Measurements from ENCODE around the gene GOT1.

The GOT1 gene
- 14.4 to 17.8 reads per million in 2 donors for total RNA-seq

DNA sequence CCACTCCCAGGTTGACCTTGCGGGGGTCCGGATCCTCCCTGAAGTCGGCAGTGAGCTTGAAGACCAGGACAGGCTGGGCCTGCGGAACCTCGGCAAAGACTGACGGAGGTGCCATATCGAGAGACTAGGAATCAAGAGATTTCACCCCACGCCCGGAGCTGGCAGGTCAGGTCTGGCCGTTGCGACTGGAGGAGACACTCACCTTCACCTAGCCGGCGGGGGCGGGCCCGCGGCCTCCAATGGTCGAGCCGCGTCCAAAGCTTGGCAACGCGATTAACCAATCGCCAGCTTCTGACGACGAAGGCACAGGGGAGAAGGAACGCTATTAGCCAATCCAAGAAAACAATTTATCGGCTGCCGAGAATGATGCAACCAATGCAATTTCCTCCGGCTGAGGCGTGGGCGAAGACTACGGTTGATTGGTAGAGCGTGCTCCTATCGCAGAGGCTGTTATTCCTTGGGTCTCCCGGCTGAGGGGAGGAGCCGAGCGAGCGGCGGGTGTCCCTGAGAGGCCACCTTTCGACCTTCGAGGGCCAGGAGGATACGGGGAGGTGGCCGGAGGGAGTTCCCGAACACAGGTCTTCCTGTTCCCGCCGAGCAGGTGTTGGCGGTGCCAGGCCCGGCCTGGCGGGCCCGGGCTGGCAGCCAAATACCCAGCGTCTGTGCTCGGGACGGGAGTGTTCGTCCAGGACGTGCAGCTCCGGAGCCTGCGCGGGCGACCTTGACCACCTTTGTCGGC lies at the start of gene GOT1:
Gene GOT1, minus strand, starts transcription at position 174 of the 739 bp plus-strand sequence. Its CDS starts 59 bp downstream, at position 115.
- DNase-seq, result peak; percentile 79

DNA sequence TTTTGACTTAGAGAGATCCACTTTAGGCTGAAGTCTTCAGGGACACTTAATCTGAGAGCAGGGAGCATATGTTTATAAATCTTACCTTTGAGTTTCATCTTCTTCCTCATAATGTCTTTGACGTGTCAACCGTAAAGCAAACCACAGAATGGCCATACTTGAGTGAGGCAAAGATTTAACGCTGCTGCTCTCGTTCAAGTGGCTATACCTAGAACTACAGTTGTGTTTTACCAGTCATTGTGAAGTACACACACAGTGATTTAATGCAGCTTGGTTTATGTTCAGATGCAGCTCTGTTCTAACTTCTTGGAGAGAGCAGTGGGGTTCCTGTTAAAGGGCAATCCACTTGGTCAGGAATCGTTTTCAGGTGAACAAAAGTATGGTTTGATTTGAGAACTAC lies 39.9 kb upstream of the GOT1 start:
- DNase-seq, result no peak

DNA sequence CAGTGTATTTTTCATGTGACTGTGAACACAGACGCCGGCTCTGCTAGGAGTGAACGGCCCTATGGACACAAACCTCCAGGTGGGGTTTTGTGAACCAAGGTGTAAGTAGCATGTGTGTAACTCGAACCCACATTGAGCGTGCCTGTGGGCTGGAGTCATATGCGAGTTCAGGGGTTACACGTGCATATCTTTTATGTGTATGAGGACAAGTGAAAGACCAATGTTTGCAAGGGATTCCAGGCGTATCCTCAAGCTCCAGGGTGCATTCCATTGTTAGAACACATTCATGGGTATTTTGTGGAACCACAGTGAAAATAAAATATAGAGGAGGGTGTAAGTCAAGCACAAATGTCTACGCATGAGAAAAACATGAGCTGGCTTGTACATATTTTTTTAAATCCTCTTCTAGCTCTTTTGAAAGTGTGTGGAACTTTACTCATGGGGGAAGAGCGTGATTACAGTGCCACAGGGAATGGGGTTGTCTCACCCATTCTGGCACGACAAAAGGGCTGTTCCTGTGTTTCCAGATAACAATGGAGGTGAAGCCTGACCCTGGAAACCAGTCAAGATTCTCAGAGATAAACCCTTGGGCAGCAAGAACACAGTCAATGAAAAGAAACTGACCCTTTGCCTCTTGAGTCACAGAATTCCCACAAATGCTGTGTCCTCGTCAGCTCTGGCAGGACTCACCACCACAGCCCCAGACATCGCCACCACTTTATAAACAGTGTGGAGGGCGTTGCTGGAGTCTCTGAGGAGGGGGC lies 37.0 kb upstream of the GOT1 start:
- no peak for DNase-seq

DNA sequence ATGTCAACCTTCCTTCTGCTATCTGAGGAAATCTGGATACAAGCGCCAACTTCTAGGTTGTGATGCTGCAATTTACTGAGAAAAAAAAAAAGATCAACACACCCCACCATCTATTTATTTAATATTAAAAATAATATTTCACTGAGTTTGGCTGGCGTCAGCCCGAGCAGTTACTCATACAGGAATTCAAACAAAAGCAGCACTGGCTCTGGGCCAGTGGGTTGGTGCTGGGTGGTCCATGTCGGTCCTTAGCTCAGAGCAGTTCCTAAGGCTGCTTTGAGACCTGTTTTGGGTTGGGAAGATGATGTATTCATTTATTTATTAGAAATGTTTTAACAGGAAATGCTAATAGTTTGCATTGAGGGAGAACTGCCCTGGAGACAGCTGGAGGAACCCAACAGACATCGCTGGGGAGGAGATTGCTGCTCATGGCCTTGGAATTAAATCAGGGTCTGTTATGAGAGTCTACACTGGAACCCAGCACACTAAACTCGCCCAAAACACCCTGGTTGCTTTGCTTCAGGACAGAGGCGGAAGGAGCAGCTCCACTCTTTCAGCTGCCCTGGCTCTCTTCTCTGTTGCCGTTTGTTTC lies 36.3 kb upstream of the GOT1 start:
- no peak for DNase-seq

DNA sequence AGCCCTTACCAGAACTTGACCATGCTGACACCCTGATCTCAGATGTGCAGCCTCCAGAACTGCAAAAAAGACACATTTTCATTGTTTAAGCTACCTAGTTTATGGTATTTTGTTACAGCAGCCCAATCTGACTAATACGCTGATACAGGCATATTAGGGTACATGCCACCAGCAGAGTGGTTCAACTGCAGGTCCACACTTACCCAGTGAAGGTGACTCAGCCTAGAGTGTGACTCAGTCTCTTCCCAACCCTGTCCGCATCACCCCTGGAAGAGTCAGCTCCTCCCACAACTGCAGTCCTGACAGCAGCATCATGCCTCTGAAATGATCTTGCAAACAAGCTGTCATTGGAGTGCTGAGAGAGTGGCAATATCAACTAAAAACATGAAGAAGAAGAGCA lies 30.8 kb upstream of the GOT1 start:
- DNase-seq, result no peak

DNA sequence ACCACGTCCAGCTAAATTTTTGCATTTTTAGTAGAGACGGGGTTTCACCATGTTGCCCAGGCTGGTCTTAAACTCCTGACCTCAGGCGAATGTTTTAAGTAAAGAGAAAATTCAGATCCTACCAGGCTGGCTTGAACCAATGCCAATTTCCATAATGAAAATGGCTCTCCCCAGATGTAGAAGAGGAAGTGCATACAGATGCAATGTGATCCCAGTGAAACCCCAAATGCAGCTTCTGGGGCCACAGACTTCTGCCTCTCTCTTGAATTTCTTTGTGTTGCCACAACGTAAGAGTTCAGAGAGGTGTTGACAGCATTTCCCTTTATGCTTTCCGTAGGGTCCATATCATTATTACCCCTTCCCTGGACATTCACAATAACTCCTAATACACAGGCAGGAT lies 29.6 kb upstream of the GOT1 start:
- DNase-seq, result no peak

DNA sequence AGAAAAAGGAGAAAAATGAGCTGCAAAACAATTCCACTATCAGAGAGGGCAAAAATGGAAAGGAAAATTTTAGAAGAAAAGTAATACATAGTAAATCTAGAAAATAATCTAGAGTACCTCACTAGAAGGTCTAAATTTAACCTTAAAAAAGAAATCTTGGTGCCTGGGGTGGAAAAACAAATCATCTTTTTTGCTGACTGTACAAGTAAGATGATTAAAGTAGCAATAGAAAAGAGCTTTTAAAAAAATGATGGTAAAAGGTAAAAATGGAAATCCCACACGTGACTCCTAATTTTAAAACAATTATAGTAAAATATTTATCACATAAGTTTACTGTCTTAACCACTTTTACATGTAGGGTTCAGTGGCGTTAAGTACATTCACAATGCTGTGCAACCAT lies 28.8 kb upstream of the GOT1 start:
- DNase-seq, result no peak

DNA sequence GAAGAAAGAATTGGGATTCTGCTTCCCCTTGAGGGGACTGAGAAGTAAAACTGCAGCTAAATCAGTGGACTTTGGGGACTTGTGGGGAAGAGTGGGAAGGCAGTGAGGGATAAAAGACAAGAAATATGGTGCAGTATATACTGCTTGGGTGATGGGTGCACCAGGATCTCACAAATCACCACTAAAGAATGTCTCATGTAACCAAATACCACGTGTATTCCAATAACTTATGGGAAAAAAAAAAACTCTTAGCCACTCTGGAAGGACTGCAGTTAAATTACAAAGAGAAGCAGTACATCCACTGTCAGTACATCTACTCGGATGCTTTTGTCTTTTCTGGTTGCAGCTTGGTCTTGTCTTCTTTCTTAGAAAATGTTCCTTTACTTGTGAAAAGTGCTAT lies 27.4 kb upstream of the GOT1 start:
- no peak for DNase-seq

DNA sequence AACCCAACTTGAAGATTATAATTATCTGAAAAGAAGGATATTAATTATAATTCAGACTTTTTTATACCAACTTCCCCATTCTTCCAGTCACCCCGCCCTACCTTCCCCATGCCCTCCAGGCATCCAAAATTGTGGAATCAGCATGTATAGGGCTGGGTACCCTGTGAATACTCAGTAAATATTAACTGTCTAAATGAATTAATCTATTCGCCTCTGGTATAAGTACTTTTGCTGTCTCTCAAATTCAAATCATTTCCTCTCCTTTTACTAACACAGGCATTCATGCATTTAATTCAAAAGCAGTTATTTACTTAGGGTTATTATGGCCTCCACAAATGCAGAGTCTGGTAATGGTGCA lies 26.5 kb upstream of the GOT1 start:
- DNase-seq, result no peak

DNA sequence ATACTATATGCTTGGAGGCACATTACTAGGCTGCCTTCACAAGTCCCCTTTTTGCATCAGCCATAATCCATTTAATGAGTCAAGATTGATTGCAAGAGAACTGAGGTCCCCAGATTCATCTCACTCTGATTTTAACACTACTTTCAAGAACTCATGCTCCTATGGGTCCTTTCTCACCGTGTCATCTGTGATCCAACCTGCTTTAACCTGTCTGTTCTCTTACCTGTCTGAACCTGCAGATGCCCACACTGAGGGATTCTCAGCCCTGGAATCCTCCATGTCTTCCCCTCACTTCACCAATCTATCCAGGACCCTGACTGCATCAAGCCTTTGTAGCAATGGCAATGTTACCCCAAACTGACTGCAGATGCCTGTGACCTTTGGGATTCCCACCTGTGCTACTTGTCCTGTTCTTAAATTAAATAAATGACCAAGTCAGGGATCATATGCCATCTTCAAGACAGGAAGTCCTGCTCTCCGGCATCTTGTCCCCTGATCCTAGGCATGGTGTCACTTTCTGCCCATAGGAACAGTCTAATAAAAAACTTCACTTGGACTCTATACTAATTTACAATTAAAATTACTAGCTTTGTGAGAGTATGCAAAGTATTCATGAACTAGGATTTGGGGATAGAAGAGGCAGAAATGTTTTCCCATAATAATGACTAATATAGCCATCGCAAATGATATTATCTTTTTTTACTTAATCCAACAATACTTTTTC lies 25.9 kb upstream of the GOT1 start:
- DNase-seq, result no peak

DNA sequence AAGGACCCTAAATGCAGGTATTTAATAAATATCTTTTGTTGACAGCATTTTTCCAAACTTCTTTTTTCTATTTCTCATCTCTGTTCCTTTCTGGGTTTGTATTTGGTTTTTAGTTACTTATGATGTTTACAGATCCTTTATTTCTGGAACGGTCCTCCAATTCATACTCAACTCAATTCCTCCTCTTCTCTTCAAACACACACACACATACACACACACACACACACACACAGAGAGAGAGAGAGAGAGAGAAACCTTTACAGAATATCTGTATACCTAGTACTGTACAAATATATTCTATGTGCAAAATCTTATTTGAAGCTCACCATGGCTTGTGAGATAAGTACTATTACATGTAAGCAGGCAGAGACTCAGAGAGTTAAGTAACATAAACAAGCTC lies 21.6 kb upstream of the GOT1 start:
- no peak for DNase-seq

DNA sequence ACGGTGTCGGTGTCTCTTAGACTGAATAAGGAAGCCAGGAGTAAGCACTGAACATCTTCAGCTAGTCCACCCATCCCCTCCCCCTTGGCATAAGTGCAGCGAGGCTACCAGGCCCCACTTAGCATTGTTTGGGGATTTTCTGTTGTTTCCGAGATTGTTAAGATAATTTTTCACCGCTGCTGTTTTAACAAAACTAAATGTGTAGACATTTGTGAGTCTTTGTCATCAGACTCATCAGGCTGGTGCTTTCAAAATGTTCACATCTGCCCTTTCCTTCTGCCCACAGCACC lies 21.0 kb upstream of the GOT1 start:
- DNase-seq, result no peak

DNA sequence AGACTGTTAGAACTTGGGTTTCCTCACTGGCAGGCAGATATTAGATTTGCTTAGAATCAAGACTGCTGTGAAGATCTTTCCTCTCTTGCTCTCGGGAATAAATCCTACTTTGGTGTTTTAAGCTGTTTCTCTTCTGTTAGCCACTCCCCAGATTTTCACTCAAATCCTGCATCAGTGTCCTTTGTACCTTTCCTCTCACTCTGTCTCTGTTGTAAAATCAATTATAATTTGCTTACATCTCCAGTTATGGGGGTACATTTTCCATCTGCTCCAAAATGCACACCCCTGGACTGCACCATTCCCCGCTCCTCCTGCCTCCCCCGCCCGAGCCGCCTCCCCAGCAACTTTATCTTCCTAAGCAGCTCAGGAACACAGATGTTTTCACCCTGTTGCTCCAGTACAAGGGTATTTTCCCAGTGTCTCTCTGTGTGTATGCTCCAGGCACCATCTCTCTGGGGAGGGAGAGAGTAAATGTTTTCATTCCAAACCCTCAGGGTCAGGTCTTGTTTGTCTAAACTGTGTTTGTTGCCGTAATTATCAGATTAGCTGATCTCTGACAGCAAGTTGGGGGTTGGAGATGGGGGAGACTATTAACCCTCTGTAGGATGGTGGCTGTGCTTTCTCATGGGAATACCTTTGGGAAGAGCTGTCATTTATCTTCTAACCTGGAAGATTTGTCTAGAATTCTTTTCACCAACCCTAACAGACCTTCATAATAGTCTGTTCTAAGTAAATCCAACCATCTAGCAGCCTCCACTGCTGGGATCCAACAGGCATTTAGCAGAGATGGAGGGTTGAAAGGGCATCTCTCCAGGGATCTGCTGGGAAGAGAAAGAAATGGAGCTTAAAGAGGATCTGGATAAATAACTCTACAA lies 20.4 kb upstream of the GOT1 start:
- no peak for DNase-seq

DNA sequence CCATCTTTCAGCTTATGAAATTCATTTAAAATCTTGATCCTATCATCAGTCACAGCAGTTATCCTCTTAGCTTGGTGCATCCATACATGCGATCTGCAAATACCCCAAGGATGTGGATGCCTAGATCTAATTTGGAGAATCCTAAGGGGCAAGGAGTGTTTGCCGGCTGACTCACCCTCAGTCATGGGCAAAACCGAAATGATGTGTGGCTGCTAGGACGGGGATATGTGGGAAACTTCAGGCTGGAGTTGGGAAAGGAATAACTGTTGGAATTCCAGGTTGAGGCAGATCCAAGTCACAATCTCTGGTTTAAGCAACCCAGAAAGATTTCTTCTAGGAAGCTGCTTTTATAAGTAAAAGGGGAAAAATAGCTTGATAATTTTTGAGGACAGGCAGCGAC lies 19.7 kb upstream of the GOT1 start:
- no peak for DNase-seq

DNA sequence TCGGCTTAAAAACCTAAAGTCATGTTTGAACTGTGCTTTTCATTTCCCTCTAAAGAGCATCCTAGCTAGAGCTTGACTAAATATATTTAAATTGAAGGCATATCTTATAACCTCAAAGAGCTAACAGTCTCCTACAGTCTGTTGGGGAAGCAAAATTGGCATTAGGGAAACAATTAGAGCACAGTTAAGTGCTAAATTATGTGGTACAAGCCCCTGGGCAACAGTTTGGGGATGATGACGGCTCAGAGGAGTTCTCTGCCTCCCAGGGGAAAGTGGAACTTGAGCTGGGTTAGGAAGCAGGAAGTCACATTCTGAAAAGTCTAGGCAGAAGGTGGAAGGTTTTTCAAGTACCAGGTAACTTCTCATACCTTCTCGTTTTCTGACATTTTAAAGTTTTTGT lies 18.6 kb upstream of the GOT1 start:
- no peak for DNase-seq

DNA sequence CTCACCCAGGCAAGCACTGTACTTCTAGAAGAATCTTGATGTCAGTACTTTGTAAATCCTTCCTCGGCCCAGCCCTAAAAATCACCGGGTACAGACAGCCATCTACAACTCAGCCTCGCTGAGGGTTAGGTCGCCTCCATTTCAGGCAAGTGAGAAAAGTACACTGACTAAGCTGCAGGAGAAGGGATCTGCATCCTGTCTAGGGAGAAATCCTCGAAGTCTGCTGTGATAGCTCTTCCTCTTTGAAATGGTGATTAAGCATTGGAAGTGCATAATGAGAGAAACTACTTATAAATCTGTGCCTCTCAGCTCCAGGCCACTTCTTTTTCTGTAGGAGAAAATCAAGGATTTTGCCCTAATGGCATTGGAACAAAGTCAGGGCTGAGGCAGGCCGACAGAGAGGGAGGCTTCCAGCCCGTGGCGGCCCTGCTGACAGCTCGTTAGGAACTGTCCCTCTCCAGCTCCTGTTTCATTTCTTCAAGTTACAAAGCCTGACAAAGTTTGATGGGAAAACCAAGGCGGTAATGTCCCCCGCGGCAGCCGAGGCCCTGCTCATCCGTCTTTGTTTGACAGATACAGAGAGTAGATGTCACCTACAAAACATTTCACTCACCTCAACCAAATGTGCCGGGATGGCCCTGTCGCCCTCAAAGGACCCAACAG lies 14.1 kb upstream of the GOT1 start:
- no peak for DNase-seq

DNA sequence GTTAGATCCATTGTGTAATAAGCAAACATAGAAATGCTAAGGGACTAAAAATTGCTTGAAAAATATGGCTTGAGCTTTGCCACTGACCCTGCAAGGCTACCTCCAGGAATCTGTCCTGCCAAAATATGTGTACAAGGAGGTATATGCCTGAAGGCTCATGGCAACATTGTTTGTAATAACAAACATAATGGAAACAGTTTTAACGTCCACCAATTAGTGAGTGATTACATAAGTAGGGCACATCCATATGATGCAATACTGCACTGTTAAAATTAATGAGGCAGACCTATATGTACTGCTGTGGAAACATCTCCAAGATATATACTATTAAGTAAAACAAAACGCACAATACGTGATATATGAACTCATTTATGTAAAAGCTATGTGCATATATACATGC lies 13.1 kb upstream of the GOT1 start:
- DNase-seq, result no peak

DNA sequence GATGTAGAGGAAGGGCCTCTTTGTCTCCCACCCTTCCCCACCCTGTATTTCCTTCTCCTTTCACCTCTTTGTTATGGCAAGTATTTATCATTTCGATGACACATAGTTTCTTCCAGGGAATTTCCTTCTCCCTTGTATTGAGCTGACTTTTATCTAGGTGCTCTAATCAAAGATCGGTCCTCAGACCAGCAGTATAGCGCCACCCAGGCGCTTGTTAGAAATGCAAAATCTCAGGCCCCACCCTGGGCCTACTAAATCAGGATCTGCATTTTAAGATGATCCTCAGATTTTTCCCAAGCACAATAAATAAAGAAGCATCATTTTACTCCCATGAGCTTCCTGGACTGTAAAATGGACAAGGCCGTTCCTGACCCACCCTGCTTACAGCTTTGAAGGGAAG lies 12.0 kb upstream of the GOT1 start:
- no peak for DNase-seq

DNA sequence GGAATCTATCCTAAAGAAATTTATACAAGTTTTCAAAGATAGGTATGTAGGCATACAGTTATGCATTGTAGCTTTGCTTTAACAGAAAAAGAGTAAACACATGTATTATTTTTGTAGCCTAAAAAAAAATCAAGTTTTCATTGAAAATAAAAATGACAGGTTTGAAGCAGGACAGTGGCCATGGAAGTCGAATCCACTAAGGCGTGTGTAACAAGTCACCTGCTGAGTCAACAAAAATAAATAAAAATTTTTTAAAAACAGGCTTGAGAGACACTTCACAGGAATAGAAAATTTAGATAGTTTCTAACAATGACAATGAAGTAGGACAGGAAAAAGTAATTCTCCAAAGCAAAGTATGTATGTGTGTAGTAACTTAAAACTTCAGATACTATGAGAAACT lies 8.5 kb upstream of the GOT1 start:
- no peak for DNase-seq

DNA sequence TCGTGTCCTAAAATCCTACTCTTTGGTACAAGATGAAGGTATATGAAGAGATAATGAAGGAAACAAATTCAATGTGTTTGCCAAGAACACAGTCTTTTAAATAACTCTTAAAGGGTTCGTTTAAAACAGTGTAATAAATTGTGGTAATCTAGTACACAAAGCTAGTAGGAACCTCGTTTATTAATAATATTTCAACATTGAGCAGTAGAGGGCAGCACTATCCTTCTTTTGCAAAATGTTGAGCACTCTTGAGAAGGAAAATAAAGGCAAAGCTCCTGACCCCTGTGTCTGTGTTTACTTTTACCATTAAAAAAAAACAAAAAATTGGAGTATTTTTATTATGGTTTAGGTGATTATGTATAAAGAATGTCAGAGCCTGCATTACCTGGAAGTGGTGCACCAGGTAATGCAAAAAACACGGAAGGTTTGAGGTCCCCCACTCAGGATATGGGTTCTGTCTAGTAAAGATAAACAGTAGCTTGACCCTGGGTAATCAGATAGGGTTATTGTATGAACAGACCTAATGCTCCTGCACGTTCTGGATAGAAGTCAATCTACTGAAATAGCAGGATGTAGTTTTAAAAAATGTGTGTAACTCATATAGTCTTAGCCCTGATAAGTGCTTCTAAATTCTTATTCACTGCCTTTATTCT lies 5.7 kb upstream of the GOT1 start:
- no peak for DNase-seq

DNA sequence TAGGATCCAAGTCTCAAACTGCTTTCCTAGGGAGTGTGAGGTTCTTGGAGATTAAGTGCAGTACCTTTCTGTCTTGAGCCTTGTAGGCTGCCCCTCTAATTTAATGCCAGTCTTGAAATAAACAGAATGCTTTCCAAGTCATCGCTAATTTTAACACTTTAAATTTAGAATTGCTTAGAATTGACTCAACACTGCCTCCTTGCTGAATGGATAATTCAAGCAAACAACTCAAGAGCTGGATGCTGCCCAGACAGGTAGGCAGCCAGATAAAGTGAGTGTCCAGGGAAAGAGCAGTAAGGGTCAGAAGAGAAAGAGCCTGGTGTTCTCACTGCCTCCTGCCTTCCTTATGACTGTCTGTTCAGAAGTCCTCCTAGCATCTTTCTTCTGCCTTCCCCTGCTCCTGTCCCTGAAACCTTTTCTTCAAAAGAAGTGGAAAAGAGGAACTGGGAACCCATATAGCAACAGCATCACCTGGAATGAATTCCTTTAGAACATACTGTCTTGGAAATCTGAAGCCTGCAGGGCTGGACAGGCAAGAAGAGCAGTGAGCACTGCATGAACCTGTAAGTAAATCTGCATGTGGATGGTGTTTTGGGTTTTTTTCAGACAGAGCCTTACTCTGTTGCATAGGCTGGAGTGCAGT lies 3.1 kb upstream of the GOT1 start:
- no peak for DNase-seq
